HPDE6-E6E7 (cell line): ENCODE results near the gene IL1RAPL1.

Source experiments
- DNase-seq: peaks from one replicate; pipeline ENCODE4 v3.0.0; 2011; ENCODE audit warnings: missing footprints; ENCODE audit errors: extremely low spot score

The IL1RAPL1 gene

DNA sequence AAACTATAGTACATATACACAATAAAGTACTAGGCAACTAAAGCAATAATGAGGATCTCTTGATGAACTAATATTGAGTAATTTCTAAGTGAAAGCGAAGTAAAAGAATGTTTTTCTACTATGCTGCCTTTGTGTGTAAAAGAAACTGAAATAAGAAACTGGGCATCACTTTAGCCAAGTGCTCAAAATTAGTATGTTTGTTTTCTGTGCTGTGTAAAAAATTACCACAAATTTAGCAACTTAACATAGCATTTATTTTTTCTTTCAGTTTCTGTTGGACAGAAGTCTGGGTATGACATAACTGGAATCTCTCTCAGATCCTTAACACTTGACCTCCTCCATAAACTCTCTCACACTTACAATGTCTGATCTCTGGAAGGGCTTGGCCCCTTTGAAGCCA, 941.0 kb downstream of the IL1RAPL1 start:
- DNase-seq, result no peak

DNA sequence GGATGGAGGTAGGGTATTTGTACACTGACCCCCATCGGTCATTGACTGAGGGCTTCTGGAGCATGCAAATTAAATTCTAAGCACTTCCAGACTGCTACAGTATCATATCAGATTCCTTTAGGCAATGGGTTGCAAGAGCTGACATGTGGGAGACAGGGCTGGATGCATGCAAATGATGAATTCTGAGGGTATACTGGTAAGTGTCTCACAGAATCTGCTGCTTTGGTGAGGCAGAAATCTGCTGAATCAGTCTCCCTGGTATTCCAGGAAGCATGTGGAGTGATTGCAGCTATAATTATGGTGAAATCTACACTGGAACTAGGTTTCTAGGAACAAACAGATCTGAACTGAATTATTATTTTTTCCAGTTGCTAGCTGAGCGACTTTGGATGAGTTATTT, 943.3 kb downstream of the IL1RAPL1 start:
- DNase-seq, result peak; percentile 7

DNA sequence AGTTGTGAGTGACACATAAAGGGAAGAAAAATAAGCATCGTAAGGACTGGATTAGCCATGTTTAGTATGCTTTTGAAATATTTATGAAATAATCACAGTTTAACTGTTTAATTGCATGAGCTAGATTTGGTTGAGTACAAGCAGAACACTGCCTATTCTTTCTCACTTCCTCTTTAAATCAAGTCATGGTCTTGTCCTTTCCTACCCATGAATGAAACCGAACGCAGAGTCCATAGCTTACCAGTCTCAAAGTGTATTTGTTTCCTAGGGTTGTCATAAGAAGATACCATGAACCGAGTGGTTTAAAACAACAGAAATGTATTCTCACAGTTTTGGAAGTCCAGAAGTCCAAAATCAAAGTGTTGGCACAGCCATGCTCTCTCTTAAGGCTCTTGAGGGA, 944.1 kb downstream of the IL1RAPL1 start:
- DNase-seq, result no peak

DNA sequence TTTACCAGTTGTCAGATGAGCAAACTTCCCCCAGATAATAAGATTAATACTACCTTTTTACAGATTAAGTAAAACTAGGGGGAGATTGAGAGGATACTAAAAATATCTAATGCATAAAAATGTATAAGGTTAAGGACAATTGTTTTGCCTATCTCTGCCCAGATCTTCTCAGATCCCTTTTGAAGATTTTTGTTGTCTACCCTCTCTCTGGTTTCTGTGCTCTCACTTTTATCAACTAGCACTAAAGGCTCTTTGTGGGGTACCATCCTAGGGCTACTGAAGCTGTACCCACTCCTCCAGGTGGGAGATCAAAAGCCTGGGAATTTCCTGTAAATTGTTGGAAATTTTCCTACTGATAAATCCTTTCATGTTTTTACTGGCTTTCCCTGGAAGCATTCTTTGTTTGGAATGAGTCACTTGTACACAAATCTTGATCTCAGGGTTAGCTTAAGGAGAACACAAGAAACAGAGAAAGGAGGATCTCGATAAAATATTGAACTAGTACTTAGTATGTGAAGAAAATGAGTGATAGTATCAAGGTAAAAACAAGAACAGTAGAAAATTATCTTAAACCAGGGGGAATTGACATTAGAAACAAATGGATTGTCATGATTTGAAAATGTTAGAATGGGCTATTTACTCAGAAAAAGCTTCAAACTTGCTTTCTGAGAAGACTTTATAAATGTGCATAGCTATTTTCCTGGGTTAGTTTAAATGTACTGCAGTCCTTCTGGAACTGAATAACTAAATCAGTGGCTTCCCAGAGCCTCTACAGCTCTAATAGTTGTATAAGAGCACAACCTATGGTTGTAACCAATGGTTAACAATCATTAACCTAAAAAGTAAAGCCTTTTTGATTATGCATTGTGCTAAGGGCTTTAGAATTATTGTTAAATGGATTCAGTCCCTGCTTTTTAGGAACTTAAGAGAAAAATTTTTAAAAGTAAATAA, 948.2 kb downstream of the IL1RAPL1 start:
- DNase-seq, result no peak

GRCh38 chrX:29541038-29541437, 953.8 kb downstream of the IL1RAPL1 start:
- no peak for DNase-seq

DNA sequence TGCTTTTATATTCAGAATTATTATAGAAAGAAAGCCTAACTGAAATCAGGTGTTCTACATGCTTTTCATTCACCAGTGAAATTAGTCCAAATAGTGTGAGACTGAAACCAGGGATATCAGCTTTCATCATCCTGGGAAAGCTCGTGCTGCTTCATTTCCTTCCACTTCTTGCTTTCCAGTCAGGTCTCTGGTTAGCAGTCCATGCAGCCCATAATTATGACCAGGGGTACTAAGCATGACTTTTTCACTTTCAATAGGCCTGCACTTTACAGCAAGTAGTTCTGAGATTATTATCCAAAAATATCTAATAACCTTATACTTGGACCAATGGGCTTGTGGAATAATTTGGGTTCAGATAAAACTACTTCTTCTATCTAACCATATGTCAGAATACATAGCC, 954.9 kb downstream of the IL1RAPL1 start:
- no peak for DNase-seq

- DNase-seq, result no peak
These were observed 958.6 kb downstream of the IL1RAPL1 start for GRCh38 chrX:29545878-29546277.

DNA sequence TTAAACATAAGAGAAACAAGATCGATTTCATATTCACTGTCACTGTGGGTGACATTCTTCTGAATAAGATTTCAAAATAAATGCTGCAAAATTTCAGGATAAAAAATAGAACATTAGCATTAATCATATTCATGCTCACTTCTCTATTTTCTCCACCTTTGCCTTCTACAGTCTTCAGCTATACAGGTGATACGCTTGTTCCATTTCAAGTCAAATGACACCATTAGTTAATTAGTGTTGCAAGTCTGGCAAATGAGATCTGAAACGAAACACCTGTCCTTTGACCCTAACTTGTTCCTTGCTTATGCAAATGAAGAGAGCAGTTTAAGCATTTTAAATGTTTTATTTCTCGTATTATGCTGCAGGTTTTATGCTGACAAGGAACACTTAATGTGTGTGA, 960.6 kb downstream of the IL1RAPL1 start:
- no peak for DNase-seq

- DNase-seq, result no peak
These were observed 966.3 kb downstream of the IL1RAPL1 start for GRCh38 chrX:29553542-29553941.

GRCh38 chrX:29555465-29556091, 968.3 kb downstream of the IL1RAPL1 start:
- peak; percentile 11 for DNase-seq

DNA sequence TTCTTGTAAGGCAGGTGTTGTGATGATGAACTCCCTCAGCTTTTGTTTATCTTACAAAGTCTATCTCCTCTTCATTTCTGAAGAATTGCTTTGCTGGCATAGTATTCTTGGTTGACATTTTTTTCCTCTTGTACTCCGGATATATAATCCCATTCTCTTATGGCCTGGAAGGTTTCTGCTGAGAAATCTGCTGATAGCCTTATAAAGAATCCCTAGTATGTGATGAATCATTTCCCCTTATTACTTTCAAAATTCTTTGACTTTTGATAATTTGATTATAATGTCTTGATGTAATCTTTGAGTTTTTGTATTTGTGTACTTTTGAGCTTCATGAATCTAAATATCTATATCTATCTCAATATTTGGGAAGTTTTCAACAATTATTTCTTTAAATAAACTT, 972.8 kb downstream of the IL1RAPL1 start:
- DNase-seq, result no peak

GRCh38 chrX:29561417-29561816, 974.2 kb downstream of the IL1RAPL1 start:
- DNase-seq, result no peak

DNA sequence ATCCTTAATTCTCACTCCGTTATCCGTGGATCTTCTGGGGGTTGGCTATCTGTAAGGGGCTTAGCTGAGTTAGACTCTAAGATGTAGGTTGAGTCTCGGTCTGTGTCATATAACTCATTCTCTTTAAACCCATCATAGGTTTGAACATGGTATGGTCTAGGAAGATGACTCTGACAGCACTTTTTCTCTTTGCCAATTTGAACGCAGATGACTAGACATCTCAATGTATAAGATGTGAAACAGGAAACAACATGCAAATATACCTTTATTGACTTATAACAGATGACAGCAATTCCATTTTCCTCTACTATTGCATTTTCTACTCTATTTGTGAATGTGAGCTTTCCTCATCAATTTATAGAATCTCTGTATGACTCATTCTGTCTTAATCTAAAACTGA, 993.3 kb downstream of the IL1RAPL1 start:
- DNase-seq, result no peak

DNA sequence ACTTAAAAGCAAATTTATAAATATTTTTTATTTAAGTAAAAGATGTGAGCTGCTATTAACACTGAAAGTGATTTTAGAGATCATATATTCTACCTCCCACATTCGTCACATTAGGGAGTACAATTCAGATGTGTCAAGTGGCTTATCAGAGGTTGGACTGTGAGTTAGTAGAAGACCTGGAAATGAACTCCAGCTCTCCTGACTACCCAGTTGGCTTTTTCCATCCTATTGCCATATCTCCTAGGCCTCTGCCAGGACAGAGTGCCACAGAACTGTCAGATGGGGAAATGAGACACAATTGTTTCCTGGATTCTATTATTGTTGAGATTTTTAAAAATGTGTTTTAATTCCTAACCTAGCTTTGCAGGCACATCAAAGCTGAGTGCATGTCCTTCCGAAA, 994.0 kb downstream of the IL1RAPL1 start:
- no peak for DNase-seq

DNA sequence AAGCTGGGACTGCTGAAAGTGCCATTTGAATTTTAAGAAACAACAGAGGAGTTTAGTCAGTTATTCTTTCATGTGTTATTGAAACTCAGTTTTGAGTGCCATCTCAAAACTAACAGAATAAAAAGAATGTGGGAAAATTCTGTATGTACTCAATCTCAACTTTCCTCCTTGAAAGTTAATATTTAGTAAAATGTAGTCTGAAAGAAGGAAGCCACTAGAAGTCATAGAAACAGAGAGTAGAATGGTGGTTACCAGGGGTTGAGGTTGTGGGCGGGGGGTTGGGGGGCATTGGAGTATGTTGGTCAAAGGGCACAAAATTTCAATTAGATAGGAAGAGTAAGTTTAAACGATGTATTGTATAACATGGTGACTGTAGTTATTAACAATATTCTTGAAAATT, 999.9 kb downstream of the IL1RAPL1 start:
- DNase-seq, result no peak

- no peak for DNase-seq
These were observed 1003.7 kb downstream of the IL1RAPL1 start for GRCh38 chrX:29590921-29591320.

DNA sequence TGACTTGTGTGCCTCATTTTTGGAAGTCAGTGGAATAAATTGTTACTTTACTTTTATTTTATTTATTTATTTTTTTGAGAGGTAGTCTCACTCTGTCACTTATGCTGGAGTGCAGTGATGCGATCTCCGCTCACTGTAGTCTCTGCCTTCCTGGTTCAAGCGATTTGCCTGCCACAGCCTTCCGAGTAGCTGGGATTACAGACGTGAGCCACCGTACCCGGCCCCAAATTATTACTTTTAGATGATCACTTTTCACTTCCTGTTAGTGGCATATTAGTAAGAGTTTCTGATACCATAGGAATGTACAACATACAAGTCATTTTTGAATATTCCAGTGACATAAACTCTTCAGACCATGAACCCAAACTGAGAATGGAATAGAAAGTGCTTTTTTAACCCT, 1017.1 kb downstream of the IL1RAPL1 start:
- DNase-seq, result no peak

DNA sequence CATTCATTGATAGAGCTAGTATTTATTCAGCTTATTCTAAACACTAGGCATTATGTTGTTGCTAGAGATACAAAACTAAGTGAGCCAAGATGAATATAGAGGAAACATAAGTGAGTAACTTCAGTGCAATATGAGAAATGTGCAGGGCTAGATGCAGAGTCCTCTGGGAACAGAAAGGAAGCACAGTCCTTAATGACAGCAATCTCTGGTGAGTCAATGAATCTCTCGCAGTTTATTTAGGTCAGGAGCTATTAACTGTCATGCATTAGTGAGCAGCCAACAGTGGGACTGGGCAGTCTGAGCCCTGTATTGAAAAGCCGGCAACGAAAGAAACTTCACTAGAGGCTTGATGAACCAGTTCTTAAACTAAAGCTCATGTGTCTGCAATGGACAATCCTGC, 1030.0 kb downstream of the IL1RAPL1 start:
- DNase-seq, result no peak

- no peak for DNase-seq
These were observed 1030.5 kb downstream of the IL1RAPL1 start for GRCh38 chrX:29617725-29618124.

DNA sequence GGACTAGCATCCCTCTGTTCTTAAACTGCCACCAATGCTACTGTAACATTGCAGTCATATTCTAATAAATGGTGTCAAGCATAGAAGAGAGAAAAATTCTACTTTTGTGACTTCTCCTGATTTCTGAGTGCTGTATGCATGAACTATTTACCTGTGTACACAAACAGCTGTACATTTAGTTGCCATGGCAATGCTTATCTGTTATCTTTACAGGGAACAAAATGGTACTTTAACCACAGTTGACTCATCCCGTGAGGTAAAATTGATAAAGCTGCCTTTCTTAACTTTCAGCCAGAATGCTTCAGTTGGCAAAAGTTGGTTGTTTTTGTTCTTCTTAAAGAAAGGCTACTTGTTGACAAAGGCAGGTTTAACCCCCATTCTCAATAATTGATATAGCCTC, 1040.6 kb downstream of the IL1RAPL1 start:
- DNase-seq, result no peak

GRCh38 chrX:29634516-29634915, 1047.3 kb downstream of the IL1RAPL1 start:
- DNase-seq, result no peak

DNA sequence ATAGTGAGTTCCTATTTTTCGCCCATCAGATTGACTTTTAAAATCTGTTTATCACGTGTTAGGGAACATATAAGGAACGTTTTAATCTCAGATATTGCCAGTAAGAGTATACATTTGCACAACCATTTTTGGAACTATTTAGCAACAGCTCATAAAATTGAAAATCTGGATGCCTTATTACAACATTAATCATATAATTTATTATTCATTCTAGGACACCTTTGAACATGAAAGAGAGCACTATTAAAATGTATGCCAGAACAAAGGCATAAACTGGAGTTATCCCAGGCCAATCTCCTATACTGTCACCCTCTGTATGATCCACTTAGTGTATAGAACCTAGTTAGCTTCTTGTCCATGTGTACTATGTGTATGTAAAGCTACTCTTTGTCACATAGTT, 1049.1 kb downstream of the IL1RAPL1 start:
- DNase-seq, result no peak

- no peak for DNase-seq
These were observed 1052.9 kb downstream of the IL1RAPL1 start for GRCh38 chrX:29640106-29640505.
